Lower leg skin (tissue), 3 donors: ENCODE data around the gene ZNF362.

ENCODE experiments used
- POLR2A ChIP-seq, 2 donors: fragments of 450-650 bp; IDR thresholded peaks; one replicate each; pipeline ENCODE4 v1.6.1; 2016 to 2017; ENCODE audit warnings: antibody characterized with exemption in 2 of 2, mild to moderate bottlenecking in 1 of 2, moderate library complexity in 1 of 2
- TF ChIP-seq, protein P1 (sequence below), 3 donors: fragments of 450-650 bp; IDR thresholded peaks; one replicate each; pipeline ENCODE4 v1.5.1; 2016; ENCODE audit warnings: antibody characterized with exemption in 3 of 3, mild to moderate bottlenecking in 3 of 3, moderate library complexity in 2 of 3

DNA sequence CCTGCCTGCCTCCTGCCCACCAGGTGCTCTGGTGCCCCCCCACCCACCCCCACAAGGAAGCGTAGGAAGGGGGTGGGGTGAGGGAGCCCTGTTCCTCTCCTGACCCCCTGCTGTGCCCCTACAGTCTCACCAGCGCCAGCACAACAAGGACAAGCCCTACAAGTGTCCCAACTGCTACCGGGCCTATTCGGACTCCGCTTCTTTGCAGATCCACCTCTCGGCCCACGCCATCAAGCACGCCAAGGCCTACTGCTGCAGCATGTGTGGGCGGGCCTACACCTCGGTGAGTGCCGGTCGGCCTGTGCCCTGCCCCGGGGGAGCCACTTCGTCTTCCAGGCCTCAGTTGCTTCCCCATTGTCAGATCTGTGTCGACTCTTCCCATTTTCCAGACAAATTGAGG is 38.7 kb downstream of the ZNF362 start:
- TF ChIP-seq, protein P1, sequence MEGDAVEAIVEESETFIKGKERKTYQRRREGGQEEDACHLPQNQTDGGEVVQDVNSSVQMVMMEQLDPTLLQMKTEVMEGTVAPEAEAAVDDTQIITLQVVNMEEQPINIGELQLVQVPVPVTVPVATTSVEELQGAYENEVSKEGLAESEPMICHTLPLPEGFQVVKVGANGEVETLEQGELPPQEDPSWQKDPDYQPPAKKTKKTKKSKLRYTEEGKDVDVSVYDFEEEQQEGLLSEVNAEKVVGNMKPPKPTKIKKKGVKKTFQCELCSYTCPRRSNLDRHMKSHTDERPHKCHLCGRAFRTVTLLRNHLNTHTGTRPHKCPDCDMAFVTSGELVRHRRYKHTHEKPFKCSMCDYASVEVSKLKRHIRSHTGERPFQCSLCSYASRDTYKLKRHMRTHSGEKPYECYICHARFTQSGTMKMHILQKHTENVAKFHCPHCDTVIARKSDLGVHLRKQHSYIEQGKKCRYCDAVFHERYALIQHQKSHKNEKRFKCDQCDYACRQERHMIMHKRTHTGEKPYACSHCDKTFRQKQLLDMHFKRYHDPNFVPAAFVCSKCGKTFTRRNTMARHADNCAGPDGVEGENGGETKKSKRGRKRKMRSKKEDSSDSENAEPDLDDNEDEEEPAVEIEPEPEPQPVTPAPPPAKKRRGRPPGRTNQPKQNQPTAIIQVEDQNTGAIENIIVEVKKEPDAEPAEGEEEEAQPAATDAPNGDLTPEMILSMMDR (IDR thresholded peaks at IDR 0.05), result no peak
- no peak for TF ChIP-seq POLR2A (IDR thresholded peaks at IDR 0.05)
